ENCODE measurements around the gene SLC25A23. TPM values are rescaled to one million over a fixed set of nuclear protein-coding genes. Genes with fewer than 3 reads are reported as not detected.

Gene SLC25A23
- total RNA-seq, 1 experiment from 2014 or later = 42.9 TPM

DNA sequence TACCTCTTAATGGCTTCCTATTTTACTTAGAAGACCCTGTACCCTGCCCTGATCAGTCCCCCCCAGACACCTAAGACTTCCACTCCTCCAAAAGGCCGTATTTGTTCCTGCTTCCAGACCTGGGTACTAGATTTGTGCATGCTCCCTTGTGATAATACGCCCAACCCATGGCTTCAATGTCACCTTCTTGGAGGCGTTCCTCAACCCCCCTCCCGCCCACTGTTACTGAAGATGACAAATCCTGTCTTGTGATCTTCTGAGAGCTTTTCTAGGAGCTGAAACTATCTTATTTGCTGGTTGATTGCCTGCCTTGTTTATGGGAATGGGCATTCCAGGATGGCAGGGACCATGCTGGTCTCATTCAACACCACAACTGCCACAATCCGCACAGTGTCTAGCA is 9.4 kb downstream of the SLC25A23 start:
- TF ChIP-seq CTCF (conservative IDR thresholded peaks at IDR 0.05) = no peak
- H3K36me3 Mint-ChIP-seq (ENCODE audit: insufficient read depth in 1 of 3, low read depth in 3 of 3) = peaks cover 33 to 57% (median 48%) of the 10 kb centered on the region in 3 experiments
- H3K23ac ChIP-seq (ENCODE audit: insufficient read length, low read depth, low read length) = no peak overlapping the region
- no peak overlapping the region for H3K9ac ChIP-seq (ENCODE audit: extremely low read depth, insufficient read length, low read length)
- no peak overlapping the region for H2BK20ac ChIP-seq (ENCODE audit: low read depth, low read length, poor library complexity, severe bottlenecking)
- no peak for DNase-seq
- no peak overlapping the region for H4K8ac ChIP-seq (replicated peaks; ENCODE audit: insufficient read length, low read depth, low read length)
- H3K4me1 ChIP-seq (ENCODE audit: insufficient read depth, low read length) = no peaks in the 10 kb centered on the region
- peaks cover 4 to 7% of the 10 kb centered on the region in 2 experiments; a peak in 4 of 5 replicates for H3K9me3 Mint-ChIP-seq
- H3K9me3 ChIP-seq (ENCODE audit: control insufficient read depth, low read depth, low read length) = peaks cover 8% of the 10 kb centered on the region
- no peak overlapping the region for H2BK5ac ChIP-seq (ENCODE audit: insufficient read length, low read length)
- no peak overlapping the region for H3K18ac ChIP-seq (ENCODE audit: insufficient read length, low read depth, low read length)
- H3K27me3 ChIP-seq (ENCODE audit: insufficient read depth, low read length) = no peaks in the 10 kb centered on the region
- no peak overlapping the region for H2AK5ac ChIP-seq (ENCODE audit: insufficient read length, low read length)
- H3K4me2 ChIP-seq (ENCODE audit: insufficient read depth, insufficient read length, low read length) = no peak overlapping the region
- H3K27ac Mint-ChIP-seq = no peak overlapping the region
- H3K4me3 Mint-ChIP-seq = no peak overlapping the region; a peak in 1 of 5 replicates
- H3K4ac ChIP-seq (ENCODE audit: low read depth, low read length) = no peak overlapping the region
- no peaks in the 10 kb centered on the region for H3K79me1 ChIP-seq (ENCODE audit: insufficient read depth, low read depth, low read length, poor library complexity, severe bottlenecking)
- no peaks in the 10 kb centered on the region for H3K79me2 ChIP-seq (ENCODE audit: insufficient read depth, low read length)
- no peak overlapping the region for H2BK120ac ChIP-seq (ENCODE audit: low read depth, low read length, poor library complexity, severe bottlenecking)
- H3K27ac ChIP-seq (ENCODE audit: insufficient read length, low read depth, low read length) = no peak overlapping the region
- H3K14ac ChIP-seq (ENCODE audit: insufficient read depth, low read length) = no peak overlapping the region
- no peaks in the 10 kb centered on the region for H4K20me1 ChIP-seq (ENCODE audit: control insufficient read depth, insufficient read depth, insufficient read length)
- no peaks in the 10 kb centered on the region for H3K23me2 ChIP-seq (ENCODE audit: insufficient read length, low read depth, low read length, poor library complexity, severe bottlenecking)
- no peak overlapping the region for H2AFZ ChIP-seq (ENCODE audit: low read length)
- H2BK15ac ChIP-seq (ENCODE audit: low read depth, low read length) = no peak overlapping the region
- no CpG with 5 or more reads among the region's 5 CpGs for WGBS (ENCODE audit: extremely low coverage, insufficient read length, low lambda C conversion rate)
- no peak overlapping the region for H4K5ac ChIP-seq (ENCODE audit: insufficient read length, low read depth, low read length)
- H3K56ac ChIP-seq (ENCODE audit: insufficient read length, low read depth, low read length) = no peak overlapping the region
- H3K27me3 Mint-ChIP-seq (ENCODE audit: low read depth) = no peaks in the 10 kb centered on the region
- H2BK12ac ChIP-seq (ENCODE audit: insufficient read length, low read depth, low read length) = no peak overlapping the region
- H4K91ac ChIP-seq (ENCODE audit: insufficient read length, low read depth, low read length) = no peak overlapping the region
- H3K4me1 Mint-ChIP-seq = no peaks in the 10 kb centered on the region
- no peak overlapping the region for H3T11ph ChIP-seq (ENCODE audit: low read length)

All from H9 (cell line).